A673 (cell line): ENCODE measurements around the gene CCDC14.

Source experiments
- CTCF ChIP-seq: fragments of 300-800, 200-600 bp; sonication (generic); conservative IDR thresholded peaks from 2 replicates; pipeline ENCODE4 v1.5.1; 2017; ENCODE audit warnings: low read depth, mild to moderate bottlenecking, antibody characterized with exemption, low read length, moderate library complexity, mixed read lengths
- EZH2 ChIP-seq: fragments of 200-600 bp; sonication (generic); IDR thresholded peaks from 2 replicates; pipeline ENCODE4 v1.6.1; 2017; ENCODE audit warnings: borderline replicate concordance, low read depth, mild to moderate bottlenecking, mixed read lengths, antibody characterized with exemption, low read length; ENCODE audit not compliant: poor library complexity, severe bottlenecking

GRCh38 chr3:123997543-123997942 is 36.5 kb upstream of the CCDC14 start:
- TF ChIP-seq CTCF (no peak), EZH2 (no peak)
